Measurements from ENCODE around the gene ITM2C.

Gene ITM2C

DNA sequence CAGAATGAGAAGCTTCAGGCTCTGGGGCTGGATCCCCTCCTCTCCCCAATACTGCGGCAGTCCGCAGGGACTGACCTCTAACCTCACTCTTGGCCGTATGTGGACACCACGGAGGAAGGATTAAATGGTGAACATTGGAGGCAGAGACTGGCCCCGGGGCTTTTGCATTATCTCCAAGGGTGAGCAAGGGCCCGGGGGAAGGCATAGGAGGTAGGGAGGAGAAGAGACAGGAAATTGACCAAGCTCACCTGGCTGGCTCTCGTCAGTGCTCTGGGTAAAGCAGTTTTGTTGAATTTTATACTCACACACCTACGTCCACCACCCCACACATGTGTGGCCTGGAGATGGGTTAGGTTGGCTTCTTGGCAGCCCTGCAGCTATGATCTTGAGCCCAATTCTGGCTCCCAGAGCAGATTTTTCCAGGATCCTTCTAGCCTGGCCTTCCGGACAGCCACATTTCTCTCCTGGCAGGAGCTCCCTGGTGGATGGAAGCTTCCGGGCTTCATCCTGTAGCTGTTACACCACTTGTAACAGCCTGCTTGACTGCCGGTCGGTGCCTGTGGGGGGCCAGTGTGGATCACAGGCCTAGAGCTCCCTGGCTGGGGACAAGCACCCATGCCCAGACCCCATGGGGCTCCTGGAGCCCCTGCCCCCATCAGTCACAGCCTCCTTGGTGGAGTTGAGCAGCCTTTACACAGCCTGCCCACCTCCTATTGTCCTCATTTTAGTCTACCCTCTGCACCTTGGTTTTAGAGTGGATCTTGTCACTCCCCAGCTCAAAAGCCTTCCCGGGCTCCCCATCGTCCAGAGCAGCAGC lies 7.6 kb downstream of the ITM2C start:
- CTCF ChIA-PET, result interaction anchor here (1.1 to 1.5 kb wide), 2 partner anchors 115 to 181 kb away, joined by 3 read pairs; no protein-coding TSS in a partner anchor
- H3K9me3 Mint-ChIP-seq, result no peaks in the 10 kb centered on the region
- no peak for DNase-seq
- peaks cover 37% of the 10 kb centered on the region for H3K4me1 Mint-ChIP-seq
- H3K27ac Mint-ChIP-seq, result peak overlapping the region; percentile 47
- no peak overlapping the region for H3K4me3 Mint-ChIP-seq
- H3K36me3 Mint-ChIP-seq, result no peaks in the 10 kb centered on the region
- peaks cover 30% of the 10 kb centered on the region for H3K27me3 Mint-ChIP-seq

GRCh38 chr2:230872968-230873660 lies 8.4 kb downstream of the ITM2C start:
- CTCF ChIA-PET, result interaction anchor here (1.0 to 1.5 kb wide), 3 partner anchors 49 to 180 kb away, joined by 3 read pairs; no protein-coding TSS in a partner anchor
- no peak overlapping the region for H3K4me3 Mint-ChIP-seq
- DNase-seq, result peak; percentile 32
- no peaks in the 10 kb centered on the region for H3K36me3 Mint-ChIP-seq
- peaks cover 28% of the 10 kb centered on the region for H3K27me3 Mint-ChIP-seq
- no peaks in the 10 kb centered on the region for H3K9me3 Mint-ChIP-seq
- H3K27ac Mint-ChIP-seq, result peak overlapping the region; percentile 47
- H3K4me1 Mint-ChIP-seq, result peaks cover 44% of the 10 kb centered on the region

DNA sequence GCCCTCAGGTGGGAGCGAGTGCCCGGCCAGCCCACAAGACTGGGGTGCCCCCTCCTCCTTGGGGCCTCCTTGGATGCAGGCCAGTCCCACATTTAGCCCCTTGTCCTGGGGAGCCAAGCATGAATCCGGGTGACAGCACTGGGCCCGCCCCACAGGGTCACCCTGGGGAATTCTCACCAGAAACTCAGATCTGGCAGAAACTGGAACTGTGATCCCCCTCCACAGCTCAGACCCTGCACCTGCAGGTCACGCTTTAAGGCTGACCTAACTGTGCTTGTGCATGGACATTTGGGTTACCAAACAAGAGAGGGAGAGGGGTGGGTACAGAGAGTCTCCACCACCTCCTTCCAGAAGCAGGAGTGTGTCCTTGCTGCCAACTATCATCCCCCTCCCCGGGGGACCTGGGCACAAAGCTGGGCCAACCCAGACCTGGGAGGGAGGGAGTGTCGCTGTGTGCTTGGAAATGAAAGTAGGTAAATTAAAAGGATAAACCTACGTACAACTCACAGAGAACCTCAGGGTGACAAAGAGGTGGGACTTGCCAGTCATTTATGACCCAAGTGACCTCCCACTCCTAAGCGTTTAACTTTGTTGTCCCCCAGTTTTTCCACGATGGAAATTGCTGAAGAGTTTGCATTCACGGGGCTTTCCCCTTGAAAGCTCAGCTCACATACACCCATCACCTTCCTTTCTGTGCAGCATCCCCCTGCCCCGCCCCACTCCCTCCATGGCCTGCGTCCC lies 9.1 kb downstream of the ITM2C start:
- Mint-ChIP-seq H3K4me1 (peaks cover 44% of the 10 kb centered on the region), H3K27me3 (peaks cover 23% of the 10 kb centered on the region), H3K4me3 (no peak overlapping the region), H3K9me3 (no peaks in the 10 kb centered on the region), H3K36me3 (no peaks in the 10 kb centered on the region), H3K27ac (no peak overlapping the region)
- CTCF ChIA-PET, result interaction anchor here (1.0 to 1.5 kb wide), 2 partner anchors 49 to 113 kb away, joined by 3 read pairs; no protein-coding TSS in a partner anchor
- DNase-seq, result no peak

- peaks cover 45% of the 10 kb centered on the region for H3K4me1 Mint-ChIP-seq
- H3K4me3 Mint-ChIP-seq, result no peak overlapping the region
- H3K27me3 Mint-ChIP-seq, result peaks cover 16% of the 10 kb centered on the region
- H3K36me3 Mint-ChIP-seq, result no peaks in the 10 kb centered on the region
- CTCF ChIA-PET, result interaction anchor here (1.0 kb wide), 1 partner anchor 50 kb away, joined by 3 read pairs; no protein-coding TSS in a partner anchor
- DNase-seq, result no peak
- H3K27ac Mint-ChIP-seq, result no peak overlapping the region
- no peaks in the 10 kb centered on the region for H3K9me3 Mint-ChIP-seq
These were observed 9.7 kb downstream of the ITM2C start for GRCh38 chr2:230874456-230874855.

DNA sequence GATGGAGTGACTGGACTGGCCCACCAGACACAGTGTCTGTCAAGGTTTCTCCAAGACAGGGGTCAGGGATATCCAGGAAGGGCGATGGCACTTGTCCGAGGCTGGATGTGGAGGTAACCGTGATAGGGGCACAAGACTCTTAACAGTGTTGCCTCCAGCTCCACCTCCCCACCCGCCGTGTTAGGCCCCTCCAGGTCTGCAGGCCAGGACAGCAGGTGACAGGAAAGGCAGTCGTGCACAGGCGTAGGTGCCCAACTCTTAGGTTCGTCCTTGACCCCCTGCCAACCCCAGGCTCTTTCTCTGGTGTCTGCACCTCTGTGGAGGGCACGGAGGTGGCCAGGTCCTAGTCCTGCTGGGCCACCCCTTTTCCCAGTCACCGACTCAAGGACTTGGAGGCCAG lies 10.1 kb downstream of the ITM2C start:
- Mint-ChIP-seq H3K27ac (no peak overlapping the region), H3K36me3 (no peaks in the 10 kb centered on the region), H3K4me3 (no peak overlapping the region), H3K27me3 (peaks cover 16% of the 10 kb centered on the region), H3K4me1 (peaks cover 45% of the 10 kb centered on the region), H3K9me3 (no peaks in the 10 kb centered on the region)
- DNase-seq, result no peak
- CTCF ChIA-PET, result no interaction called here

- Mint-ChIP-seq H3K4me3 (no peak overlapping the region), H3K36me3 (no peaks in the 10 kb centered on the region), H3K9me3 (no peaks in the 10 kb centered on the region), H3K27ac (no peak overlapping the region), H3K27me3 (peaks cover 13% of the 10 kb centered on the region), H3K4me1 (peaks cover 45% of the 10 kb centered on the region)
- CTCF ChIA-PET, result interaction anchor here (1.2 kb wide), 1 partner anchor 9 kb away, joined by 5 read pairs; no protein-coding TSS in a partner anchor
- DNase-seq, result no peak
These were observed 10.9 kb downstream of the ITM2C start for GRCh38 chr2:230875347-230876315.

GRCh38 chr2:230877116-230877758 lies 12.5 kb downstream of the ITM2C start:
- Mint-ChIP-seq H3K27ac (peak overlapping the region; percentile 84), H3K36me3 (no peaks in the 10 kb centered on the region), H3K9me3 (no peaks in the 10 kb centered on the region), H3K4me3 (no peak overlapping the region), H3K4me1 (peaks cover 43% of the 10 kb centered on the region), H3K27me3 (peaks cover 21% of the 10 kb centered on the region)
- DNase-seq, result peak; percentile 27
- CTCF ChIA-PET, result interaction anchor here (1.2 kb wide), 1 partner anchor 12 kb away, joined by 3 read pairs; the partner anchor contains the start of gene ITM2C

- DNase-seq, result peak; percentile 40
- Mint-ChIP-seq H3K36me3 (no peaks in the 10 kb centered on the region), H3K4me3 (no peak overlapping the region), H3K9me3 (no peaks in the 10 kb centered on the region), H3K27ac (peak overlapping the region; percentile 84), H3K27me3 (peaks cover 18% of the 10 kb centered on the region), H3K4me1 (peaks cover 35% of the 10 kb centered on the region)
- CTCF ChIA-PET, result interaction anchor here (0.9 to 1.3 kb wide), 5 partner anchors 13 to 35 kb away, joined by 3 to 7 read pairs (median 4); partner anchors contain the start of gene ITM2C
These were observed 13.2 kb downstream of the ITM2C start for GRCh38 chr2:230877759-230878598.

GRCh38 chr2:230878599-230879188 lies 14.0 kb downstream of the ITM2C start:
- no peaks in the 10 kb centered on the region for H3K36me3 Mint-ChIP-seq
- H3K4me1 Mint-ChIP-seq, result peaks cover 31% of the 10 kb centered on the region

DNA sequence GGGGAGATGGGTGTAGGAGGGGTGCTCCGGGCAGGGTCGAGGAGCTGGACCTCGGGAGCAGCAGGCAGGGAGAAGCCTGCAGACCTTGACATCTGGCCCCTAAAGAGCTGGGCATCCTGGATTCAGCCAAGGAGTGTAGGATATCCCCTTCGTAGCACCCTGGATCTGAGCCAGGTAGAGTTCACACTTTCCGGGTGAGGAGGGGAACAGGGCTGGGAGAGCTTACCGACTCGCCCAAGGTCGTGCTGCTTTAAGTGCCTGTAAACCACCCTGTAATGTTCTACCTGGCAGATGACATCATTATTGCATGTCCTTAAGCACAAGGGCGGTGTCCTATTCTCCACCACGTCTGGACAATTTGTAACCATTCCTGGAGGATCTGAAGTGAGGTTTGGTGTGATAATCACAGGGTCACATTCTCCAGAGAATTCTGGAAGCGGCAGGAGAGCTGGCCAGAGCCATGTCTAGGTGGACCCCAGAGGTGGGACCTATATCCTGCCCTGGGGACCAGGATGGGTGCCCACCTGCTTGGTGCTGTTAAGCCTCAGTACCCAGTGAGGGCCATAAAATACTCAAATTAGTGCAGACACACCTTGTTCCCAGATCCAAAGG lies 14.6 kb downstream of the ITM2C start:
- Mint-ChIP-seq H3K4me1 (peaks cover 24% of the 10 kb centered on the region), H3K27me3 (peaks cover 13% of the 10 kb centered on the region), H3K27ac (no peak overlapping the region), H3K36me3 (no peaks in the 10 kb centered on the region), H3K9me3 (no peaks in the 10 kb centered on the region), H3K4me3 (no peak overlapping the region)
- CTCF ChIA-PET, result interaction anchor here (0.9 to 1.3 kb wide), 3 partner anchors 24 to 34 kb away, joined by 3 to 7 read pairs (median 4); no protein-coding TSS in a partner anchor
- peak; percentile 16 for DNase-seq

More at GRCh38 chr2:230878599-230879188, 14.0 kb downstream of the ITM2C start:
- H3K4me3 Mint-ChIP-seq, result no peak overlapping the region
- peaks cover 13% of the 10 kb centered on the region for H3K27me3 Mint-ChIP-seq
- peak; percentile 19 for DNase-seq
- CTCF ChIA-PET, result interaction anchor here (0.6 to 1.3 kb wide), 5 partner anchors 20 to 878 kb away, joined by 3 to 7 read pairs (median 4); no protein-coding TSS in a partner anchor
- no peak overlapping the region for H3K27ac Mint-ChIP-seq
- no peaks in the 10 kb centered on the region for H3K9me3 Mint-ChIP-seq

DNA sequence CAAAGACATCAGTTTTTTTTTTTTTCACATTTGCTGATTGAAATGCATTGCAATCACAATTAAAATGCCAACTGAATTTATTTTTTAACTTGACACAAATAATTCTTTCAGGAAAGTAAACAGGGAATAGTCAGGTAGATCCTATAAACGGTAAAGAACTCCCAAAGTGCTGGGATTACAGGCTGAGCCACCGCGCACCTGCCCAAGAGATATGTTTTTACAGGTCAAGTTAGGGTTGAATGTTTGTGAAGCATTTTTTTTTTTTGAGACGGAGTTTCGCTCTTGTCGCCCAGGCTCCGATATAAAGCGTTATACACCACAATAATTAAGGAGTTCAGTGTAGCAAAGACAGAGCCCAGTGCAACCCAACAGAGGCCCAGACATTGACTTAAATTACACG lies 15.1 kb downstream of the ITM2C start:
- peaks cover 13% of the 10 kb centered on the region for H3K27me3 Mint-ChIP-seq
- DNase-seq, result no peak
- no peak overlapping the region for H3K27ac Mint-ChIP-seq
- no peaks in the 10 kb centered on the region for H3K9me3 Mint-ChIP-seq
- no peak overlapping the region for H3K4me3 Mint-ChIP-seq
- H3K36me3 Mint-ChIP-seq, result no peaks in the 10 kb centered on the region
- H3K4me1 Mint-ChIP-seq, result peaks cover 22% of the 10 kb centered on the region
- CTCF ChIA-PET, result no interaction called here
